Keratinocyte (primary cell): ENCODE data around the gene ISM1. TPM values are rescaled to one million over a fixed set of nuclear protein-coding genes. Genes with fewer than 3 reads are reported as not detected.

Source experiments
- DNase-seq: peaks from one replicate; pipeline ENCODE4 v3.0.0-alpha.2; 2011; ENCODE audit warnings: low read depth, missing footprints, low spot score
- FAIRE-seq: peaks from 2 replicates; lab custom pipeline; 2011; peaks lifted over from hg19 to GRCh38; lab: Jason Lieb, UNC
- H2AFZ ChIP-seq: 2 replicates; pipeline ENCODE4 v1.6.0; 2012; ENCODE audit warnings: low read length, control low read depth, inconsistent platforms; ENCODE audit not compliant: control insufficient read depth
- H3K27ac ChIP-seq: 2 replicates; pipeline ENCODE4 v1.5.1; 2011; ENCODE audit warnings: low read length; ENCODE audit not compliant: control insufficient read depth, insufficient read depth
- H3K27me3 ChIP-seq: 3 replicates; pipeline ENCODE4 v1.6.0; 2011; ENCODE audit warnings: low read length; ENCODE audit not compliant: control insufficient read depth, insufficient read depth; ENCODE audit errors: extremely low read depth
- H3K36me3 ChIP-seq, 2 experiments: 2 replicates in 1 of 2; 3 replicates in 1 of 2; pipeline ENCODE4 v1.5.1; 2011; ENCODE audit warnings: low read length in 2 of 2, mild to moderate bottlenecking in 1 of 2; ENCODE audit not compliant: control insufficient read depth in 2 of 2, insufficient read depth in 2 of 2; ENCODE audit errors: extremely low read depth in 1 of 2
- H3K4me1 ChIP-seq: 3 replicates; pipeline ENCODE4 v1.5.1; 2011; ENCODE audit warnings: low read length; ENCODE audit not compliant: control insufficient read depth, insufficient read depth; ENCODE audit errors: extremely low read depth
- H3K4me2 ChIP-seq: 3 replicates; pipeline ENCODE4 v1.6.0; 2011; ENCODE audit warnings: low read depth, low read length; ENCODE audit not compliant: control insufficient read depth, insufficient read depth; ENCODE audit errors: extremely low read depth
- H3K4me3 ChIP-seq, 3 experiments: fragments of 200-600 bp in 1 of 3; sonication (generic) in 1 of 3; 2 replicates in 2 of 3; 3 replicates in 1 of 3; pipeline ENCODE4 v1.5.1; 2011 to 2016; ENCODE audit warnings: low read length in 3 of 3, mild to moderate bottlenecking in 3 of 3, control low read depth in 2 of 3, inconsistent platforms in 1 of 3, low read depth in 1 of 3, mixed read lengths in 1 of 3, mixed run types in 1 of 3, moderate library complexity in 1 of 3; ENCODE audit not compliant: control insufficient read depth in 2 of 3, insufficient read depth in 2 of 3; ENCODE audit errors: extremely low read depth in 1 of 3
- H3K79me2 ChIP-seq: 2 replicates; pipeline ENCODE4 v1.6.0; 2012; ENCODE audit warnings: low read length; ENCODE audit not compliant: control insufficient read depth, insufficient read depth
- H3K9ac ChIP-seq: 3 replicates; pipeline ENCODE4 v1.6.0; 2011; ENCODE audit warnings: low read length; ENCODE audit not compliant: control insufficient read depth, insufficient read depth; ENCODE audit errors: extremely low read depth
- H3K9me1 ChIP-seq: 3 replicates; pipeline ENCODE4 v1.6.0; 2011; ENCODE audit warnings: low read length; ENCODE audit not compliant: control insufficient read depth, insufficient read depth; ENCODE audit errors: extremely low read depth
- H3K9me3 ChIP-seq: 2 replicates; pipeline ENCODE4 v1.5.1; 2012; ENCODE audit warnings: low read depth, low read length; ENCODE audit not compliant: control insufficient read depth
- H4K20me1 ChIP-seq: 3 replicates; pipeline ENCODE4 v1.6.0; 2011; ENCODE audit warnings: low read length; ENCODE audit not compliant: control insufficient read depth, insufficient read depth; ENCODE audit errors: extremely low read depth
- EZH2 ChIP-seq: IDR thresholded peaks from one replicate; pipeline ENCODE4 v1.6.1; 2012; ENCODE audit warnings: inconsistent platforms, mild to moderate bottlenecking, low read length, moderate library complexity
- dilution Hi-C: fragments of 300-500 bp; cut with MboI; formaldehyde crosslinking; loops from one replicate; pipeline ENCODE4 v1.7.0; 2020; ENCODE audit warnings: low sequenced_read_pairs; ENCODE audit not compliant: extremely low pct_ligation_motif_present
- polyA plus RNA-seq, 5 experiments: library from polyadenylated mRNA; depleted of rRNA in 3 of 5; stranded (reverse) in 3 of 5; stranded (forward) in 1 of 5; unstranded in 1 of 5; fragments of >200 nt; gene quantifications; 1 replicate in 1 of 5; 2 replicates in 3 of 5; 3 replicates in 1 of 5; pipeline versions ENCODE4 v1.2.1 to v1.2.3, GENCODE V29; 2011 to 2012; ENCODE audit warnings: missing spikeins in 2 of 5, low read depth in 1 of 5, low replicate concordance in 1 of 5
- TF ChIP-seq, protein P1 (sequence below), 3 experiments: IDR thresholded peaks in 1 of 3; conservative IDR thresholded peaks in 1 of 3; optimal IDR thresholded peaks in 1 of 3; 2 replicates in 2 of 3; 3 replicates in 1 of 3; pipeline versions ENCODE3 to v1.5.1; 2011; ENCODE audit warnings: low read length in 3 of 3, mild to moderate bottlenecking in 3 of 3, moderate library complexity in 2 of 3, control low read depth in 1 of 3, inconsistent platforms in 1 of 3; ENCODE audit not compliant: insufficient read depth in 2 of 3; ENCODE audit errors: extremely low read depth in 1 of 3

ISM1 gene
- polyA plus RNA-seq, 1 donor (not counting 4 experiments of a cell fraction or from before 2014, with no cell fraction given): 3.3 TPM

DNA sequence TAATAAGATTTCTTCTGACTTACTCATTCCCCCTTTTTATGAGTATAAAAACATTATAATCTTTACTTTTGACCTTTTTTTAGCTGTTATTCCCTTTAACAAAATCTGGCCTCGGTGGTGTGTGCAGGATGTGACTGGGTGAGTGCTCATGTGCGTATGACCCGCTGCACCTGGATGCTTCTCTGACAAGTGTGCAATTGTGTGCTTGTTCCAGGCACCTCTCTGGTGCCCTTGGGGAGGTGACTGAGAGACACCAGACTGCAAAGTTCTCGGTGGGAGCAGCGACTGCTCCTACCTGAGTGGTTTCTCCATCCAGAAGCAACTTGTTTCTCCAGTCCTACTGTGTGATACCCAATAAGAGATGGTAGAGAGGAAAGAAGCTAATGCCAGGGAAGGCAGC is 65.0 kb downstream of the ISM1 start:
- Histone ChIP-seq H4K20me1 (no peaks in the 10 kb centered on the region), H3K79me2 (no peaks in the 10 kb centered on the region), H3K4me2 (peak overlapping the region; percentile 71), H3K4me1 (peaks cover 41% of the 10 kb centered on the region), H3K9me1 (no peaks in the 10 kb centered on the region), H2AFZ (no peak overlapping the region), H3K36me3 (no peaks in the 10 kb centered on the region), H3K27ac (peak overlapping the region; percentile 78), H3K9ac (peak overlapping the region; percentile 71), H3K4me3 (peak overlapping the region in 1 of 3 experiments; percentile 34), H3K9me3 (no peaks in the 10 kb centered on the region), H3K27me3 (no peaks in the 10 kb centered on the region)
- no peak for DNase-seq
- no peak for TF ChIP-seq EZH2
- TF ChIP-seq, protein P1, sequence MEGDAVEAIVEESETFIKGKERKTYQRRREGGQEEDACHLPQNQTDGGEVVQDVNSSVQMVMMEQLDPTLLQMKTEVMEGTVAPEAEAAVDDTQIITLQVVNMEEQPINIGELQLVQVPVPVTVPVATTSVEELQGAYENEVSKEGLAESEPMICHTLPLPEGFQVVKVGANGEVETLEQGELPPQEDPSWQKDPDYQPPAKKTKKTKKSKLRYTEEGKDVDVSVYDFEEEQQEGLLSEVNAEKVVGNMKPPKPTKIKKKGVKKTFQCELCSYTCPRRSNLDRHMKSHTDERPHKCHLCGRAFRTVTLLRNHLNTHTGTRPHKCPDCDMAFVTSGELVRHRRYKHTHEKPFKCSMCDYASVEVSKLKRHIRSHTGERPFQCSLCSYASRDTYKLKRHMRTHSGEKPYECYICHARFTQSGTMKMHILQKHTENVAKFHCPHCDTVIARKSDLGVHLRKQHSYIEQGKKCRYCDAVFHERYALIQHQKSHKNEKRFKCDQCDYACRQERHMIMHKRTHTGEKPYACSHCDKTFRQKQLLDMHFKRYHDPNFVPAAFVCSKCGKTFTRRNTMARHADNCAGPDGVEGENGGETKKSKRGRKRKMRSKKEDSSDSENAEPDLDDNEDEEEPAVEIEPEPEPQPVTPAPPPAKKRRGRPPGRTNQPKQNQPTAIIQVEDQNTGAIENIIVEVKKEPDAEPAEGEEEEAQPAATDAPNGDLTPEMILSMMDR (optimal IDR thresholded peaks at IDR 0.05 in 1 of 3, IDR thresholded peaks at IDR 0.05 in 1 of 3, conservative IDR thresholded peaks at IDR 0.05 in 1 of 3; ENCODE audit: extremely low read depth in 1 of 3, insufficient read depth in 2 of 3, low read length in 3 of 3): no peak
- dilution Hi-C loops: no loop called here
- peak; percentile 90 for FAIRE-seq

DNA sequence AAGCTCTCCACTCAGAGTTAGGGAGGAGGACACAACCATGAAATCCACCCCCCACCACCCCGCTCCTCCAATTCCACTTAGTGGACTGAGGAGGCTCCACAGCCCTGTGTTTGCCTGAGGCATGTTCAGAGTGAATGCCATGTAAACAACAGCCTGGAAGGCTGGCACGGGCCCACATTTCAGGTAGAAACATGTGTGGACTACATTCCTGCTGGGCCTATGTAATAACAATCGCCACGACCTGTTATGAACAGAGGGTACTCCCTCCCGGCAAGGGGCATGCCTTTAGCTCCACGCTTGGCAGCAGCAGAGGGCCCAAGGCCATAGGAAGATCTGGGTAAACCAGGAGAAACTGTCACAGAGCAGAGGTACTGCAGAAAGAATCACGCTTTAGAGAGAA is 65.5 kb downstream of the ISM1 start:
- Histone ChIP-seq H3K27me3 (no peaks in the 10 kb centered on the region), H3K9me3 (no peaks in the 10 kb centered on the region), H3K4me3 (peak overlapping the region in 1 of 3 experiments; percentile 34), H3K27ac (peak overlapping the region; percentile 78), H3K9ac (peak overlapping the region; percentile 71), H3K36me3 (no peaks in the 10 kb centered on the region), H3K4me2 (peak overlapping the region; percentile 71), H2AFZ (peak overlapping the region; percentile 54), H3K79me2 (no peaks in the 10 kb centered on the region), H4K20me1 (no peaks in the 10 kb centered on the region), H3K9me1 (no peaks in the 10 kb centered on the region), H3K4me1 (peaks cover 39% of the 10 kb centered on the region)
- FAIRE-seq (peak; percentile 99), DNase-seq (peak; percentile 99)
- dilution Hi-C loops: no loop called here
- TF ChIP-seq, protein P1 (optimal IDR thresholded peaks at IDR 0.05 in 1 of 3, IDR thresholded peaks at IDR 0.05 in 1 of 3, conservative IDR thresholded peaks at IDR 0.05 in 1 of 3; ENCODE audit: extremely low read depth in 1 of 3, insufficient read depth in 2 of 3, low read length in 3 of 3): peak in 2 of 3 experiments; percentile 12 to 15
- TF ChIP-seq EZH2: no peak
